Muscle layer of colon (tissue), 2 donors: Measurements from ENCODE around the gene CLASP1.

Experiments used
- H3K27ac ChIP-seq: one replicate; pipeline ENCODE4 v1.7.0; 2013; ENCODE audit warnings: low read depth, mild to moderate bottlenecking, low read length, moderate library complexity
- H3K27me3 ChIP-seq, 2 donors: one replicate each; pipeline ENCODE4 v1.7.0; 2013; ENCODE audit warnings: low read length in 2 of 2, mild to moderate bottlenecking in 2 of 2; ENCODE audit not compliant: insufficient read depth in 2 of 2, control insufficient read depth in 1 of 2
- H3K36me3 ChIP-seq: one replicate; pipeline ENCODE4 v1.7.0; 2013; ENCODE audit warnings: mild to moderate bottlenecking, low read length; ENCODE audit not compliant: insufficient read depth
- H3K4me1 ChIP-seq: one replicate; pipeline ENCODE4 v1.7.0; 2013; ENCODE audit warnings: mild to moderate bottlenecking, low read length; ENCODE audit not compliant: insufficient read depth
- H3K4me3 ChIP-seq, 2 donors: one replicate each; pipeline ENCODE4 v1.7.0; 2013; ENCODE audit warnings: low read length in 2 of 2, low read depth in 1 of 2, mild to moderate bottlenecking in 1 of 2, moderate library complexity in 1 of 2
- H3K9ac ChIP-seq: one replicate; pipeline ENCODE4 v1.7.0; 2013; ENCODE audit warnings: low read length
- H3K9me3 ChIP-seq: one replicate; pipeline ENCODE4 v1.7.0; 2013; ENCODE audit warnings: mild to moderate bottlenecking, low read length
- donor health status: abdominal sarcoma.
- donor health status: Adenocarcinoma of cecum.

Gene CLASP1

GRCh38 chr2:121532347-121532766, 116.9 kb downstream of the CLASP1 start:
- no peaks in the 10 kb centered on the region for H3K36me3 ChIP-seq
- H3K27me3 ChIP-seq = no peaks in the 10 kb centered on the region
- peak overlapping the region; percentile 31 for H3K27ac ChIP-seq
- no peaks in the 10 kb centered on the region for H3K9me3 ChIP-seq
- peaks cover 35% of the 10 kb centered on the region for H3K4me1 ChIP-seq
- H3K9ac ChIP-seq = no peak overlapping the region
- no peak overlapping the region for H3K4me3 ChIP-seq

GRCh38 chr2:121530212-121530705, 119.0 kb downstream of the CLASP1 start:
- peaks cover 30% of the 10 kb centered on the region for H3K4me1 ChIP-seq
- H3K9me3 ChIP-seq = no peaks in the 10 kb centered on the region
- H3K27me3 ChIP-seq = no peaks in the 10 kb centered on the region
- peaks cover 2% of the 10 kb centered on the region for H3K36me3 ChIP-seq
- peak overlapping the region; percentile 81 for H3K9ac ChIP-seq
- peak overlapping the region; percentile 96 for H3K27ac ChIP-seq
- peak overlapping the region; percentile 79 to 89 for H3K4me3 ChIP-seq

GRCh38 chr2:121529439-121530211, 119.6 kb downstream of the CLASP1 start:
- H3K36me3 ChIP-seq = peaks cover 7% of the 10 kb centered on the region

GRCh38 chr2:121527009-121527682, 122.1 kb downstream of the CLASP1 start:
- Histone ChIP-seq H3K4me1 (peaks cover 27% of the 10 kb centered on the region), H3K27me3 (no peaks in the 10 kb centered on the region), H3K9ac (no peak overlapping the region), H3K4me3 (no peak overlapping the region), H3K36me3 (peaks cover 12% of the 10 kb centered on the region), H3K27ac (no peak overlapping the region), H3K9me3 (no peaks in the 10 kb centered on the region)

More at GRCh38 chr2:121529439-121530211, 119.6 kb downstream of the CLASP1 start:
- Histone ChIP-seq H3K27me3 (no peaks in the 10 kb centered on the region), H3K9me3 (no peaks in the 10 kb centered on the region), H3K27ac (peak overlapping the region; percentile 96), H3K9ac (peak overlapping the region; percentile 8), H3K4me1 (peaks cover 30% of the 10 kb centered on the region), H3K4me3 (peak overlapping the region; percentile 79 to 89)

- Histone ChIP-seq H3K4me1 (peaks cover 27% of the 10 kb centered on the region), H3K27ac (no peak overlapping the region), H3K36me3 (peaks cover 35% of the 10 kb centered on the region)
Measured at GRCh38 chr2:121524685-121525425, 124.4 kb downstream of the CLASP1 start.

GRCh38 chr2:121521359-121521758, 127.9 kb downstream of the CLASP1 start:
- H3K36me3 ChIP-seq = peaks cover 46% of the 10 kb centered on the region
- no peaks in the 10 kb centered on the region for H3K4me1 ChIP-seq
- H3K4me3 ChIP-seq = no peak overlapping the region
- no peaks in the 10 kb centered on the region for H3K9me3 ChIP-seq
- H3K9ac ChIP-seq = no peak overlapping the region
- no peaks in the 10 kb centered on the region for H3K27me3 ChIP-seq
- H3K27ac ChIP-seq = no peak overlapping the region

More at GRCh38 chr2:121524685-121525425, 124.4 kb downstream of the CLASP1 start:
- no peaks in the 10 kb centered on the region for H3K27me3 ChIP-seq
- no peak overlapping the region for H3K9ac ChIP-seq
- no peak overlapping the region for H3K4me3 ChIP-seq
- H3K9me3 ChIP-seq = no peaks in the 10 kb centered on the region

- H3K9me3 ChIP-seq = no peaks in the 10 kb centered on the region
- H3K4me1 ChIP-seq = no peaks in the 10 kb centered on the region
- no peaks in the 10 kb centered on the region for H3K27me3 ChIP-seq
- H3K4me3 ChIP-seq = no peak overlapping the region
- H3K27ac ChIP-seq = no peak overlapping the region
- no peak overlapping the region for H3K9ac ChIP-seq
- H3K36me3 ChIP-seq = peaks cover 51% of the 10 kb centered on the region
Measured at GRCh38 chr2:121520641-121520994, 128.6 kb downstream of the CLASP1 start.

GRCh38 chr2:121519732-121520640, 129.3 kb downstream of the CLASP1 start:
- Histone ChIP-seq H3K4me1 (no peaks in the 10 kb centered on the region), H3K9me3 (no peaks in the 10 kb centered on the region), H3K27me3 (no peaks in the 10 kb centered on the region), H3K27ac (no peak overlapping the region), H3K4me3 (no peak overlapping the region), H3K36me3 (peaks cover 52% of the 10 kb centered on the region), H3K9ac (no peak overlapping the region)

GRCh38 chr2:121519153-121519552, 130.1 kb downstream of the CLASP1 start:
- Histone ChIP-seq H3K9ac (no peak overlapping the region), H3K4me1 (no peaks in the 10 kb centered on the region), H3K4me3 (no peak overlapping the region), H3K27ac (no peak overlapping the region), H3K9me3 (no peaks in the 10 kb centered on the region), H3K27me3 (no peaks in the 10 kb centered on the region), H3K36me3 (peaks cover 57% of the 10 kb centered on the region)

GRCh38 chr2:121513597-121514333, 135.5 kb downstream of the CLASP1 start:
- H3K27me3 ChIP-seq = no peaks in the 10 kb centered on the region
- peaks cover 33% of the 10 kb centered on the region for H3K36me3 ChIP-seq
- no peaks in the 10 kb centered on the region for H3K4me1 ChIP-seq
- H3K27ac ChIP-seq = no peak overlapping the region
- no peak overlapping the region for H3K4me3 ChIP-seq
- H3K9ac ChIP-seq = no peak overlapping the region
- H3K9me3 ChIP-seq = no peaks in the 10 kb centered on the region
